Measurements from ENCODE around the gene PKN2.

DNA sequence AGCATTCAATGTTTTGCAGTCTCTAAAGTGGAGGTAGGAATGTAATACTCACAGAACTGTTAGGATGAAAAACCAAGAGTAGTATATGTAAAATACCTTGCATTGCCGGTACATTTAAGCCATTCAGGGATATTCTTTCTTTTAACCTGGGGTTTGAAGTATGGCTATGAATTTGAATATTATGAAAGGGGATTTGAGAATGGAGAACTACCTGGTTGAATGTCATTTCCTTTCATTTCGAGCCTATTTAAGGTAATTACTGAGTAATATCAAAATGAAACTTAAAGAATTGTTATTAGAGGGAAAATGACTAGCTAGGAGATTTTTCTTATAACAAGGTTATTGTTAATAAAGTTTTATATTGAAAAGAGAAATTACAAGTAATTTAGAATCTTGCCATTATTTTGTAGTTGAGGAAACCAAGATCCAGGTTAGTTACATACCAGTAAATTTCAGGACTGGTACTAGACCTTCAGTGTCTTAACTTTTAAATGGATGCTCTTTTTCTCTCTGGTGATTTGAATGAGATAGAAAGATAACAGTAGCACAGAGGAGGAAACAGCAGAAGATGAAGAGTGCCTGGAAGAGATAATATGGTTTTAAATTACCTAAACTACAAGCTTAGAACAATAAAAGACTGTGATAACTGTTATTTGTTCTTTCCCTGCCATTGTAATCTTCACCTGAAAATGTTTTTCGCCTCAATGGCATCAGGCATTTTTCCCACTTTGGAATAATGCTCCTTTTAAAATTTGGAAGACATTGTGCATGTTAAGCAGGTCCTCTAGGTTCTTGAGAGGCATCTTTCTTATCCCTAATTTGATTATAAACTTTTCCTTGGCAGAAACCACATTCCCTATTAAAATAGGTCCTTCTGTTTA lies 103.2 kb downstream of the PKN2 start:
- TF ChIP-seq, protein P1, sequence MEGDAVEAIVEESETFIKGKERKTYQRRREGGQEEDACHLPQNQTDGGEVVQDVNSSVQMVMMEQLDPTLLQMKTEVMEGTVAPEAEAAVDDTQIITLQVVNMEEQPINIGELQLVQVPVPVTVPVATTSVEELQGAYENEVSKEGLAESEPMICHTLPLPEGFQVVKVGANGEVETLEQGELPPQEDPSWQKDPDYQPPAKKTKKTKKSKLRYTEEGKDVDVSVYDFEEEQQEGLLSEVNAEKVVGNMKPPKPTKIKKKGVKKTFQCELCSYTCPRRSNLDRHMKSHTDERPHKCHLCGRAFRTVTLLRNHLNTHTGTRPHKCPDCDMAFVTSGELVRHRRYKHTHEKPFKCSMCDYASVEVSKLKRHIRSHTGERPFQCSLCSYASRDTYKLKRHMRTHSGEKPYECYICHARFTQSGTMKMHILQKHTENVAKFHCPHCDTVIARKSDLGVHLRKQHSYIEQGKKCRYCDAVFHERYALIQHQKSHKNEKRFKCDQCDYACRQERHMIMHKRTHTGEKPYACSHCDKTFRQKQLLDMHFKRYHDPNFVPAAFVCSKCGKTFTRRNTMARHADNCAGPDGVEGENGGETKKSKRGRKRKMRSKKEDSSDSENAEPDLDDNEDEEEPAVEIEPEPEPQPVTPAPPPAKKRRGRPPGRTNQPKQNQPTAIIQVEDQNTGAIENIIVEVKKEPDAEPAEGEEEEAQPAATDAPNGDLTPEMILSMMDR (IDR thresholded peaks at IDR 0.05 in 4 of 5, conservative IDR thresholded peaks at IDR 0.05 in 1 of 5): no peak
- no peak for TF ChIP-seq POLR2A (IDR thresholded peaks at IDR 0.05)

All from gastrocnemius medialis (tissue), 4 donors.